Adrenal gland (tissue), 5 donors: ENCODE measurements around the gene ANK2.

ENCODE experiments used
- CTCF ChIP-seq, 6 experiments: fragments of 450-650 bp in 4 of 6; fragments of 200-600 bp in 2 of 6; sonication (generic) in 1 of 6; IDR thresholded peaks; 1 replicate in 5 of 6; 2 replicates in 1 of 6; pipeline versions ENCODE4 v1.5.1 to v1.8.0; 2016 to 2021; ENCODE audit warnings: antibody characterized with exemption in 6 of 6, mild to moderate bottlenecking in 2 of 6, moderate library complexity in 1 of 6
- POLR2A ChIP-seq, 2 donors: fragments of 450-650 bp; IDR thresholded peaks; one replicate each; pipeline ENCODE4 v1.6.1; 2017; ENCODE audit warnings: antibody characterized with exemption in 2 of 2, mild to moderate bottlenecking in 2 of 2, moderate library complexity in 1 of 2
- donor health status: DM: no; HTN: no; CAD: no.

- TF ChIP-seq CTCF (IDR thresholded peaks at IDR 0.05) (no peak), POLR2A (IDR thresholded peaks at IDR 0.05) (no peak)
These were observed 5.9 kb upstream of the ANK2 start for GRCh38 chr4:113043591-113043990.
